A204.1 (cell line): ENCODE measurements around the gene CYP27A1.
"Not testable (repeated sequence)": the region's sequence is repeated elsewhere in the genome, so short reads cannot be mapped to it uniquely, and the experiment has no call there.

Source experiments
- FAIRE-seq: peaks from 2 replicates; lab custom pipeline; 2012; peaks lifted over from hg19 to GRCh38; lab: Jason Lieb, UNC

CYP27A1 gene

GRCh38 chr2:218781691-218782527, at the start of gene CYP27A1:
Gene CYP27A1 (plus strand): TSS chr2:218782147. CDS start chr2:218782183, 36 bp downstream.
- no peak for FAIRE-seq

- FAIRE-seq: no peak
Observed at GRCh38 chr2:218732761-218733158, 49.2 kb upstream of the CYP27A1 start.

- FAIRE-seq: no peak
Observed at GRCh38 chr2:218733171-218734021, 48.6 kb upstream of the CYP27A1 start.

GRCh38 chr2:218734190-218734975, 47.6 kb upstream of the CYP27A1 start:
- FAIRE-seq: no peak

- FAIRE-seq: no peak
Observed at GRCh38 chr2:218736531-218736930, 45.4 kb upstream of the CYP27A1 start.

- FAIRE-seq: no peak
Observed at GRCh38 chr2:218743068-218743467, 38.9 kb upstream of the CYP27A1 start.

- no peak for FAIRE-seq
Observed at GRCh38 chr2:218744615-218745014, 37.3 kb upstream of the CYP27A1 start.

- no peak for FAIRE-seq
Observed at GRCh38 chr2:218745160-218745558, 36.8 kb upstream of the CYP27A1 start.

GRCh38 chr2:218745559-218746469, 36.1 kb upstream of the CYP27A1 start:
- FAIRE-seq: no peak

GRCh38 chr2:218746470-218746795, 35.5 kb upstream of the CYP27A1 start:
- no peak for FAIRE-seq

GRCh38 chr2:218746960-218747359, 35.0 kb upstream of the CYP27A1 start:
- no peak for FAIRE-seq

GRCh38 chr2:218748741-218749441, 33.1 kb upstream of the CYP27A1 start:
- no peak for FAIRE-seq

GRCh38 chr2:218754201-218754600, 27.7 kb upstream of the CYP27A1 start:
- FAIRE-seq: no peak

GRCh38 chr2:218754781-218755180, 27.2 kb upstream of the CYP27A1 start:
- FAIRE-seq: no peak

- no peak for FAIRE-seq
Observed at GRCh38 chr2:218755198-218755566, 26.8 kb upstream of the CYP27A1 start.

- FAIRE-seq: no peak
Observed at GRCh38 chr2:218755567-218756404, 26.2 kb upstream of the CYP27A1 start.

GRCh38 chr2:218756599-218757377, 25.2 kb upstream of the CYP27A1 start:
- no peak for FAIRE-seq

GRCh38 chr2:218761795-218762194, 20.2 kb upstream of the CYP27A1 start:
- no peak for FAIRE-seq

- not testable (repeated sequence) for FAIRE-seq
Observed at GRCh38 chr2:218772759-218773158, 9.2 kb upstream of the CYP27A1 start.
